ENCODE results near the gene THRA.

Gene THRA

GRCh38 chr17:40072735-40073346, 10.1 kb downstream of the THRA start:
- ChIA-PET CTCF (interaction anchor here (1.0 to 2.1 kb wide), 2 partner anchors 10 to 14 kb away, joined by 3 to 5 read pairs; partner anchors contain the start of gene THRA), POLR2A (interaction anchor here (1.1 to 2.2 kb wide), 2 partner anchors 9 to 19 kb away, joined by 7 to 10 read pairs; partner anchors contain the start of genes MED24 and THRA)
- TF ChIP-seq FOXM1 (IDR thresholded peaks at IDR 0.05; ENCODE audit: borderline replicate concordance) (no peak), ELF4 (IDR thresholded peaks at IDR 0.05) (no peak), ARNT (IDR thresholded peaks at IDR 0.05) (no peak), NFRKB (IDR thresholded peaks at IDR 0.05) (no peak), SP1 (IDR thresholded peaks at IDR 0.05) (no peak), SUZ12 (IDR thresholded peaks at IDR 0.05) (no peak), LEF1 (IDR thresholded peaks at IDR 0.05; ENCODE audit: borderline replicate concordance) (no peak), ZNF384 (IDR thresholded peaks at IDR 0.05) (no peak), BHLHE40 (IDR thresholded peaks at IDR 0.05; ENCODE audit: borderline replicate concordance) (no peak), PKNOX1 (IDR thresholded peaks at IDR 0.05) (no peak), FOXA1 (IDR thresholded peaks at IDR 0.05) (no peak), TARDBP (IDR thresholded peaks at IDR 0.05) (no peak), HDGF (IDR thresholded peaks at IDR 0.05; ENCODE audit: borderline replicate concordance) (no peak)
- DNase-seq (ENCODE audit: extremely low spot score), result no peak

GRCh38 chr17:40073454-40074174, 10.8 kb downstream of the THRA start:
- TF ChIP-seq HDGF (IDR thresholded peaks at IDR 0.05; ENCODE audit: borderline replicate concordance) (no peak), ZNF384 (IDR thresholded peaks at IDR 0.05) (no peak), FOXA1 (IDR thresholded peaks at IDR 0.05) (no peak), FOXK2 (IDR thresholded peaks at IDR 0.05) (no peak), LEF1 (IDR thresholded peaks at IDR 0.05; ENCODE audit: borderline replicate concordance) (no peak), CTBP1 (IDR thresholded peaks at IDR 0.05; ENCODE audit: borderline replicate concordance) (no peak), SUZ12 (IDR thresholded peaks at IDR 0.05) (no peak), SP1 (IDR thresholded peaks at IDR 0.05) (no peak), FOXM1 (IDR thresholded peaks at IDR 0.05; ENCODE audit: borderline replicate concordance) (no peak), TARDBP (IDR thresholded peaks at IDR 0.05) (no peak), PKNOX1 (IDR thresholded peaks at IDR 0.05) (no peak), L3MBTL2 (conservative IDR thresholded peaks at IDR 0.05) (no peak), ARNT (IDR thresholded peaks at IDR 0.05) (no peak), ELF4 (IDR thresholded peaks at IDR 0.05) (no peak), NFRKB (IDR thresholded peaks at IDR 0.05) (no peak), BHLHE40 (IDR thresholded peaks at IDR 0.05; ENCODE audit: borderline replicate concordance) (no peak)
- CTCF ChIA-PET, result interaction anchor here (1.0 to 2.1 kb wide), 3 partner anchors 11 to 37 kb away, joined by 3 to 5 read pairs (median 5); partner anchors contain the start of gene THRA
- no peak for DNase-seq (ENCODE audit: extremely low spot score)
- POLR2A ChIA-PET, result interaction anchor here (1.0 to 2.2 kb wide), 3 partner anchors 9 to 27 kb away, joined by 4 to 10 read pairs (median 7); partner anchors contain the start of genes MED24, NR1D1 and THRA

- no peak for DNase-seq (ENCODE audit: extremely low spot score)
- ChIA-PET CTCF (interaction anchor here (1.0 to 2.3 kb wide), 4 partner anchors 12 to 117 kb away, joined by 3 to 15 read pairs (median 5); partner anchors contain the start of gene THRA), POLR2A (interaction anchor here (1.0 to 2.2 kb wide), 2 partner anchors 10 to 26 kb away, joined by 4 to 10 read pairs; partner anchors contain the start of genes NR1D1 and THRA)
- no peak for TF ChIP-seq SUZ12 (IDR thresholded peaks at IDR 0.05)
- TF ChIP-seq NFRKB (IDR thresholded peaks at IDR 0.05), result no peak
- TF ChIP-seq PKNOX1 (IDR thresholded peaks at IDR 0.05), result no peak
- TF ChIP-seq SP1 (IDR thresholded peaks at IDR 0.05), result no peak
- no peak for TF ChIP-seq LEF1 (IDR thresholded peaks at IDR 0.05; ENCODE audit: borderline replicate concordance)
Measured at GRCh38 chr17:40074175-40074512, 11.4 kb downstream of the THRA start.

- ChIA-PET POLR2A (interaction anchor here (1.1 to 2.0 kb wide), 6 partner anchors 8 to 65 kb away, joined by 3 to 10 read pairs (median 6); partner anchors contain the start of genes CASC3, MED24 and THRA), CTCF (interaction anchor here (0.6 to 3.2 kb wide), 17 partner anchors 9 to 116 kb away, joined by 3 to 45 read pairs (median 8); partner anchors contain the start of genes MED24 and NR1D1)
- TF ChIP-seq FOXK2 (IDR thresholded peaks at IDR 0.05) (no peak), ARNT (IDR thresholded peaks at IDR 0.05) (no peak), FOXA1 (IDR thresholded peaks at IDR 0.05) (no peak), SP1 (IDR thresholded peaks at IDR 0.05) (no peak), TARDBP (IDR thresholded peaks at IDR 0.05) (no peak), ZNF384 (IDR thresholded peaks at IDR 0.05) (no peak), HDGF (IDR thresholded peaks at IDR 0.05; ENCODE audit: borderline replicate concordance) (no peak), CTBP1 (IDR thresholded peaks at IDR 0.05; ENCODE audit: borderline replicate concordance) (no peak), SUZ12 (IDR thresholded peaks at IDR 0.05) (no peak), PKNOX1 (IDR thresholded peaks at IDR 0.05) (no peak), ELF4 (IDR thresholded peaks at IDR 0.05) (no peak), BHLHE40 (IDR thresholded peaks at IDR 0.05; ENCODE audit: borderline replicate concordance) (no peak), LEF1 (IDR thresholded peaks at IDR 0.05; ENCODE audit: borderline replicate concordance) (no peak), L3MBTL2 (conservative IDR thresholded peaks at IDR 0.05) (no peak)
- DNase-seq (ENCODE audit: extremely low spot score), result no peak
Measured at GRCh38 chr17:40074871-40075200, 12.1 kb downstream of the THRA start.
